ENCODE results near the gene TMEM45B. TPM values are rescaled to one million over a fixed set of nuclear protein-coding genes. Genes with fewer than 3 reads are reported as not detected.

TMEM45B gene
- total RNA-seq, 6 experiments from 2014 or later: 10.0 to 126 (median 18.6) TPM

- Histone ChIP-seq H3K4me1 (peaks cover 0 to 10% (median 5%) of the 10 kb centered on the region in 4 donors), H3K36me3 (no peaks in the 10 kb centered on the region), H3K4me3 (no peak overlapping the region), H3K27me3 (no peaks in the 10 kb centered on the region), H3K27ac (no peak overlapping the region), H3K9me3 (no peaks in the 10 kb centered on the region)
- intact Hi-C loops (cut with DNase I): no loop called here
- TF ChIP-seq CTCF (IDR thresholded peaks at IDR 0.05) (no peak), POLR2A (IDR thresholded peaks at IDR 0.05) (no peak)
- WGBS (ENCODE audit: insufficient coverage, low coverage, low lambda C conversion rate, missing lambda C conversion rate): 68% methylated on average over 7 of the region's 8 CpGs
- ATAC-seq: no peak
- no peak for DNase-seq
Measured at GRCh38 chr11:129856036-129856435, 40.4 kb downstream of the TMEM45B start.

GRCh38 chr11:129861702-129862522 lies 46.3 kb downstream of the TMEM45B start:
- Histone ChIP-seq H3K27me3 (no peaks in the 10 kb centered on the region), H3K27ac (peak overlapping the region in 1 of 3 donors; percentile 13), H3K9me3 (no peaks in the 10 kb centered on the region), H3K4me1 (no peaks in the 10 kb centered on the region), H3K36me3 (peaks cover 0 to 30% (median 11%) of the 10 kb centered on the region in 4 donors), H3K4me3 (no peak overlapping the region)
- intact Hi-C loops (cut with DNase I): no loop called here
- ATAC-seq (peak; percentile 32 to 77 (median 51)), DNase-seq (peak in 1 of 3 donors; percentile 61)
- WGBS (ENCODE audit: insufficient coverage, low coverage, low lambda C conversion rate, missing lambda C conversion rate): 72% methylated on average over 10 of the region's 16 CpGs
- no peak for TF ChIP-seq CTCF (IDR thresholded peaks at IDR 0.05)

GRCh38 chr11:129864811-129865210 lies 49.2 kb downstream of the TMEM45B start:
- DNase-seq: peak in 1 of 3 donors; percentile 68
- 43% methylated on average over 5 of the region's 5 CpGs for WGBS (ENCODE audit: insufficient coverage, low coverage, low lambda C conversion rate, missing lambda C conversion rate)

GRCh38 chr11:129865701-129866100 lies 50.1 kb downstream of the TMEM45B start:
- Histone ChIP-seq H3K36me3 (peaks cover 0 to 63% (median 17%) of the 10 kb centered on the region in 4 donors), H3K9me3 (no peaks in the 10 kb centered on the region), H3K4me1 (no peaks in the 10 kb centered on the region), H3K27ac (no peak overlapping the region), H3K27me3 (no peaks in the 10 kb centered on the region), H3K4me3 (no peak overlapping the region)
- 82% methylated on average over 4 of the region's 4 CpGs for WGBS (ENCODE audit: insufficient coverage, low coverage, low lambda C conversion rate, missing lambda C conversion rate)
- TF ChIP-seq POLR2A (IDR thresholded peaks at IDR 0.05) (no peak), CTCF (IDR thresholded peaks at IDR 0.05) (no peak)
- ATAC-seq: no peak
- no peak for DNase-seq
- intact Hi-C loops (cut with DNase I): no loop called here

More at GRCh38 chr11:129864811-129865210, 49.2 kb downstream of the TMEM45B start:
- Histone ChIP-seq H3K27ac (no peak overlapping the region), H3K4me3 (no peak overlapping the region), H3K27me3 (no peaks in the 10 kb centered on the region), H3K36me3 (peaks cover 0 to 55% (median 16%) of the 10 kb centered on the region in 4 donors), H3K4me1 (no peaks in the 10 kb centered on the region), H3K9me3 (no peaks in the 10 kb centered on the region)
- no peak for TF ChIP-seq CTCF (IDR thresholded peaks at IDR 0.05)
- TF ChIP-seq POLR2A (IDR thresholded peaks at IDR 0.05): no peak
- peak; percentile 21 to 87 (median 52) for ATAC-seq
- intact Hi-C loops (cut with DNase I): no loop called here
